Skin of body (tissue), 2 donors: ENCODE data around the gene E2F4. TPM values are rescaled to one million over a fixed set of nuclear protein-coding genes. Genes with fewer than 3 reads are reported as not detected.

Source experiments
- DNase-seq: peaks from one replicate; lab custom pipeline; 2025; lab: John Stamatoyannopoulos, UW
- total RNA-seq: library from RNA; depleted of rRNA; stranded (reverse); fragments of >200 nt; gene quantifications from one replicate; pipeline ENCODE4 v1.2.3, GENCODE V29; 2014

The E2F4 gene
- total RNA-seq, 1 donor from 2014 or later, result 23.5 TPM

DNA sequence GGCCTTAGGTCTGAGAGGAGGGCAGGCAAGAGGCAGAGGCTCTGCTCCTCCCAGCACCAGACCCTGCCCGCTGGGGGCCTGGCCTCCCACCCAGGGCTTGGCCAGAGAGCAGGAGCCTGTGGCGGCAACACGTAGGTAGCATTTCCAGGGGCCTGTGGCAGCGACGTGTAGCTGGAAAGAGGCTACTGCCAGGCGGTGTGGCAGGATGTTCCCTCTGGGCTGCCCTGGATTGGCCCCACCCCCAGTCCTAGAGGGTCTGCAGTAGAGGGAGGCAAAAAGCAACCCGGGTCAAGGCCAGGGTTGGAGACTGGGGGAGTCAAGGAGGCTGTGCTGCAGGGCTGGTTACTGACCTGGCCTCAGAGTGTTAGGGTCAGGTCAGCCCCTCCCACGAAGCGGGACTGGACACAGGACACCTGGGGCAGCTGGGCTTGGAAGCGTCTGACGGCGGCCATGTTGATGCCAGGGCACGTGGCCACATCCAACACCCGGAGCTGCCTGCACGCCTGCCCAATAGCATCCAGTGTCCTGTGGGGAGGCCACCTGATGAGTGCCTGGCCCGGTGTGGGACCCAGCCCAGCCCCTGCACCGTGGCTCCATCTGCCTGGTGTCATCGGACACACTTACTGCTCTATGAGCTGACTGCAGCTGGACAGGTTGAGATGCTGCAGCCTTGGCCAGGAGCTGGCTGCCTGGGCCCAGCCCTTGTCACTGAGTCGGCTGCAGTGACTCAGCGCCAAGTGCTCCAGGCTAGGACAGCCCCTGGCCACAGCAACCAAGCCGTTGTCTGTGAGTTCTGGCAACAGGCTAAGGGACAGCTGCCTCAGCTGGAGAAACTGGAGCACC, 15.5 kb downstream of the E2F4 start:
- no peak for DNase-seq

GRCh38 chr16:67208154-67208896, 16.4 kb downstream of the E2F4 start:
- no peak for DNase-seq

DNA sequence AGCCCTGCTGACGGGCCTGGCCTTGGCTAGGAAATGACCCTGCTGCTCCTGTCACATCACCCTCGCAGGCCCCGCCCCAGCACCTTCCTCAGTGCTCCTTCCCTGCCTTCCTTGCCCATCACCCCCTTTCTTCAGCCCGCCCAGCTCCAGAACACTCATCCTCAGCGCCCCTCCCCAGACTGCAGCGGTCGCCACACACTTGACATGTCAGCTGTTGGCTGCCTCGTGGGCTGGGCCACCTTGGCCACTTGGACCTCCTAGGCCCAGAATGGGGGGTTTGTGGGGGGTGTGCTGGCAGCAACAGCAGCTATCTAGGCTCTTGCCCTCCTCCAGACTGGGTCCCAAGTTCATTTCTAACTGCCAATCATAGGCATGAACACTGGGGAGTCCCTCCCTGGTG, 17.6 kb downstream of the E2F4 start:
- no peak for DNase-seq

GRCh38 chr16:67210069-67210937, 18.3 kb downstream of the E2F4 start:
- no peak for DNase-seq

GRCh38 chr16:67211674-67212073, 19.7 kb downstream of the E2F4 start:
- no peak for DNase-seq

DNA sequence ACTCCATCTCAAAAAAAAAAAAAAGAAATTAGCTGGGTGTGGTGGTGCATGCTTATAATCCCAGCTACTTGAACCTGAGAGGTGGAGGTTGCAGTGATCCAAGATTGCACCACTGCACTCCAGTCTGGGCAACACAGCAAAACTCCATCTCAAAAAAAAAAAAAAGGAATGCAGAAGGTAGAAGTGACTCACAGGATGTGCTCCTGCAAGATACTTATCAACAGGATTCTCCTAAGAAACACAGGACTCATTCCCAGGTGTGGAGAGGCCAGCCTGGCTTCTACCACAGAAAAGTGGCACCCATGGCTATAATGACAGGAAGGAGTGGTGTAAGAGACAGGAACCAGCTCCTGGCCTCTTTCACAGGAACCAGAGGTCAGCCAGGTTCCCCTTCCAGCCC, 20.8 kb downstream of the E2F4 start:
- DNase-seq, result no peak

- DNase-seq, result no peak
These were observed 21.5 kb downstream of the E2F4 start for GRCh38 chr16:67213197-67214019.

DNA sequence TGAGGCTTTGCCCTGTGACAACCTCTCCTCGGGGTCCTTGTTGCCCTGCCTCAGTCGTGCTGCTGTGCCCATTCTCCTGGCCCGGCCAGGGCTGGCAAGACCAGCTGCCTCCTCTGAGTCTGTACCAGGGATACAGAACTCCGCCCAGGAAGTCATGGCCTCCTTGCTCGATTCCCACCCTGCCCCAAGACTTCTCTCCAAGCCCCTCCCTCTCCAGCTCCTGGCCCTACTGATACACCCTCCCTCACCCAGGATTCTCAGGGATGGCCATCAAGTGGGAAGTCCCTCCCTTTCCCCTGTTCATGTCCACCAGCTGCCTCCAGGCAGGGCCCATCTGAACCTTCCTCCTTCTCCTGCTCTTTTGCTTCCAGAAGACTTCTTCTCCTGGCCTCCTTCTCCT, 23.8 kb downstream of the E2F4 start:
- DNase-seq, result no peak

DNA sequence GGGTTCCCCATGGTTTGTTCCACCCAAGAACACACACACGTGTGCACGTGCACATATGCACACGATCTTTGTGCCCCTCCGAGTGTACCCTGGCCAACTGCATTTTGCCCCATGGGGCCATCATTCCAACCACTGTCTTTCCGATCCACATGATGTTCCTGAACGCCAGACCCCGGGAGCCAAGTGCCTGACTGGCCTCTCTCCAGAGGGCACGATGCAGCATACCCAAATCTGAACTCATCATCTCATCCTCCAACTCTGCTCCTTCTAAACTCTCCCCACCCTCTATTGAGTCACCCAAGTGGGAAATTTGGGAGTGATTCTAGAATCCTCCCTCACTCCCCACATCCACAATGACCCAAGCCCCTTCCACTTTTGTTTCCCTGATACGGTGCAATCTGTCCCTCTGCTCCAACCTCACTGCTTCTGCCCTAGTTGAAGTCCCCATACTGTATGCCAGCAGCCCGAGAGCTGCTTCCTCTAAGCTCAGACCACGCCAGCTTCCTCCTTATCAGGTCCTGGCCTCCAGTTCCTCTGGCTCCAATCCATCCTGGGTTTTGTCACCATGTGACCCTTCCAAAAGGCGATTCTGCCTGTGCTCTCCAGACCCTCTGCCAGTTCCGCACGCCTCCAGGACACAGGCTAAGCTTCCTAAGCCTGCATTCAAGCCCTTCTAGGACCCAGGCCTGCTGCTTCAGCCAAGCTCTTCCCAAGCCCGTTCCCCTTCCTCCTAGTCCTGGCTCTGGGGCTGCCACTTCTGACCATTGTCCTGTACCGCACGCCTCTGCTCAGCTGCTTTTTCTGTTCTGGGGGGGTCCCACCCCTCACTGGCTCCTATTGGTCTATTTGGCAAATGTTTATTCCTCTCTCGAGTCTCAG, 24.9 kb downstream of the E2F4 start:
- DNase-seq, result no peak

GRCh38 chr16:67223992-67224391, 32.0 kb downstream of the E2F4 start:
- no peak for DNase-seq

GRCh38 chr16:67226295-67226803, 34.4 kb downstream of the E2F4 start:
- DNase-seq, result peak; percentile 44

- DNase-seq, result peak; percentile 97
These were observed 35.0 kb downstream of the E2F4 start, which contains the start of gene TMEM208 for GRCh38 chr16:67226804-67227566. TSS of gene TMEM208 (plus strand) at chr16:67227130. CDS start at chr16:67227219, 89 bp downstream.

DNA sequence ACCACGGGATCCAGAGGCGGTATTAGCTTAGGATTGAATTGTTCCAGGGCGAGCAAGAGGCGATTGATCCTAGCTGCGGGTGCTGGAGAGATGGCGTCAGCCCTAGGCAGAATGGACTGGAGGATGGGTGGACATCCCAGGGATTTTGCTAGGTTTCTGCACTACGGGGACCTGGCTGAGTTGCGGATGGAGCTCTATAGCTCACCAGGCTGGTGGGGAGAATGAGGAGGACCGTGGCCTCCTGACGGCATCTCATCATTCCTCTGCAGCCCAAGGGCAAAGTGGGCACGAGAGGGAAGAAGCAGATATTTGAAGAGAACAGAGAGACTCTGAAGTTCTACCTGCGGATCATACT, 35.6 kb downstream of the E2F4 start:
- no peak for DNase-seq

DNA sequence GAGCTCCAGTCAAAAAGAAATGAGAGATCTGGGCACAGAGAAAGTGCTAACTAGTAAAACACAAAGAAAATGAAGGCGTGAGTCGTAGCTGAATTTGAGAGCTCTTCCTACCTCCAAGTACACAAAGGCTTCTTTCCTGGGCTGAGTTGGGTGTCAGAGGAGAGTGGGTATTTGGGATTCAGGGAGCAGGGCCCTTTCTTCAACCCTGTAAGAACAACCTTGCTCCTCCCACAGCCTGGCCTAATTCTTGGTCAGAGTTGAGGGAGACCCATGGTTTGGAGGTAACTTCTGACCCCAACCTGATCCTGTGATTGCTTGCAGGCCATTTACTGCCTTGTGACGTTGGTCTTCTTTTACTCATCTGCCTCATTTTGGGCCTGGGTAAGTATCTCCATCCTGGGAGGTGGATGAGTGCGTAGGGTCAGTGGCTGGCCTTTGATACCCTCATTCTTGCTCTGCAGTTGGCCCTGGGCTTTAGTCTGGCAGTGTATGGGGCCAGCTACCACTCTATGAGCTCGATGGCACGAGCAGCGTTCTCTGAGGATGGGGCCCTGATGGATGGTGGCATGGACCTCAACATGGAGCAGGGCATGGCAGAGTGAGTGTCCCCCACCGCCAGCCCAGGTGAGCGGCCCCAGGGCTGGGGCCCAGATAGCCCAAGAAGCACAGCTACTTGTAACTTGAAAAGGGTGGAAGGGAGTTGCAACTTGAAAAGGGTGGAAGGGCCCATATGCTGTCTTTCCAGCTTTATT, 36.3 kb downstream of the E2F4 start:
- no peak for DNase-seq

- no peak for DNase-seq
These were observed 37.0 kb downstream of the E2F4 start for GRCh38 chr16:67228905-67229304.

- DNase-seq, result no peak
These were observed 38.2 kb downstream of the E2F4 start for GRCh38 chr16:67229906-67230808.
